Adrenal gland (tissue), 5 donors: ENCODE measurements around the gene COBLL1.

ENCODE experiments used
- POLR2A ChIP-seq, 2 donors: fragments of 450-650 bp; IDR thresholded peaks; one replicate each; pipeline ENCODE4 v1.6.1; 2017; ENCODE audit warnings: antibody characterized with exemption in 2 of 2, mild to moderate bottlenecking in 2 of 2, moderate library complexity in 1 of 2
- TF ChIP-seq, protein P1 (sequence below), 6 experiments: fragments of 450-650 bp in 4 of 6; fragments of 200-600 bp in 2 of 6; sonication (generic) in 1 of 6; IDR thresholded peaks; 1 replicate in 5 of 6; 2 replicates in 1 of 6; pipeline versions ENCODE4 v1.5.1 to v1.8.0; 2016 to 2021; ENCODE audit warnings: antibody characterized with exemption in 6 of 6, mild to moderate bottlenecking in 2 of 6, moderate library complexity in 1 of 6
- donor health status: DM: no; HTN: no; CAD: no.

DNA sequence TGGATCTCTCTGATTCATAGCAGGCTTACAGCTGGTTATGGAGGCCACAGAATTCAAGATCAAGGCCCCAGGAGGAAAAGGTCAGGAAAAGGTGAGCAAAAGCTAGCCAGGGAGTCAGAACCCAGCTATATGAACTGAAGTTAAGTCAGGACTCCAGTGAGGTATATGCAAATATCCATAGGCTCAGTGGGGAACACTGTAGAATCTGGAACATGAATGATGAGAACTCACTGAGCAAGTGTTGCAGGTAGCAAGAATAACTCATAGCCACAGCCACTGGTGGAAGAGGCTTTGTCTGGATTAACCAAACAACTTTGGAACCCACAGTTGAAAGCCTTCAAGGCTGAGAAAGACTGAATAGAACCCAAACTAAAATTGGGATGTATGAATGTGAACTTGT, 24.7 kb downstream of the COBLL1 start:
- TF ChIP-seq, protein P1, sequence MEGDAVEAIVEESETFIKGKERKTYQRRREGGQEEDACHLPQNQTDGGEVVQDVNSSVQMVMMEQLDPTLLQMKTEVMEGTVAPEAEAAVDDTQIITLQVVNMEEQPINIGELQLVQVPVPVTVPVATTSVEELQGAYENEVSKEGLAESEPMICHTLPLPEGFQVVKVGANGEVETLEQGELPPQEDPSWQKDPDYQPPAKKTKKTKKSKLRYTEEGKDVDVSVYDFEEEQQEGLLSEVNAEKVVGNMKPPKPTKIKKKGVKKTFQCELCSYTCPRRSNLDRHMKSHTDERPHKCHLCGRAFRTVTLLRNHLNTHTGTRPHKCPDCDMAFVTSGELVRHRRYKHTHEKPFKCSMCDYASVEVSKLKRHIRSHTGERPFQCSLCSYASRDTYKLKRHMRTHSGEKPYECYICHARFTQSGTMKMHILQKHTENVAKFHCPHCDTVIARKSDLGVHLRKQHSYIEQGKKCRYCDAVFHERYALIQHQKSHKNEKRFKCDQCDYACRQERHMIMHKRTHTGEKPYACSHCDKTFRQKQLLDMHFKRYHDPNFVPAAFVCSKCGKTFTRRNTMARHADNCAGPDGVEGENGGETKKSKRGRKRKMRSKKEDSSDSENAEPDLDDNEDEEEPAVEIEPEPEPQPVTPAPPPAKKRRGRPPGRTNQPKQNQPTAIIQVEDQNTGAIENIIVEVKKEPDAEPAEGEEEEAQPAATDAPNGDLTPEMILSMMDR (IDR thresholded peaks at IDR 0.05): no peak
- TF ChIP-seq POLR2A (IDR thresholded peaks at IDR 0.05): no peak
